ENCODE data around the gene HS3ST3B1. TPM values are rescaled to one million over a fixed set of nuclear protein-coding genes. Genes with fewer than 3 reads are reported as not detected.

Gene HS3ST3B1
- polyA plus RNA-seq, 1 experiment: 10.3 TPM

DNA sequence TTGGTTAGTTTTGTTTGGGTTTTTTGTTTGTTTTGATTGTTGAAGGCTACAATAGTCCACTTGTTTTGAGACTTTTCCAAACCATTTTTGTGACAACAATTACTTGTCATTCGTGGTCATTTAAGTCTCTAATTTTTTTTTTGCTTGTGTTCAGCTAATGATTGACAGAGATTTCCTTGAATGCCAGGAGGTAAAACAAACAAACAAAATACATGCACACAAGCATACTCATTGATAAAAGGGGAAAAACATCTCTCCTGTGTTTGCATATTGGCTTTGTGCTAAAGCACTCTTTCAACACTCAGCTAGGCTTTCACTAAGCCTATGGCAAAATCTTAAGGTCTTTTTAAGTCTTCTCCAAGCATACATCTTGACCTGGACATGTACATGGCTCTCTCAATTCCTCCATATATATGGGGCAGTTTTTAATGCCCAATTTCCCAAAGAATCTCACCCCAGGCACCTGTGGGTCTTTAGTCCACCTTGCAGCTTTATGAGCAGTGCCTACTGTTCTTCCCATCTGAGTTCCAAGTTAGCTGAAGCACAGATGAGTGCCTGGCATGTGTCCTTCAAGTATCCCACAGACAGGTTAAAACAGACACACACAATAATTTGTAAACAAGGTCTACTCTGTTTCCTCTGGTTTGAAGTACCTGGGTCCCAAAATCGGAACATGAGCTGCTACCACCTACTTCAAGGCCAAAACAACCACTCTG is 24.2 kb upstream of the HS3ST3B1 start:
- H3K27ac ChIP-seq (ENCODE audit: low read depth, low read length): no peak overlapping the region
- ChIA-PET CTCF (interaction anchor here (0.6 kb wide), 1 partner anchor 20 kb away, joined by 3 read pairs; no protein-coding TSS in a partner anchor), POLR2A (no interaction called here)
- DNase-seq (ENCODE audit: low read depth, low spot score): no peak
- H3K27me3 ChIP-seq (ENCODE audit: control insufficient read depth, insufficient read depth, low read length): peaks cover 13% of the 10 kb centered on the region
- H3K4me3 ChIP-seq (ENCODE audit: low read depth, low read length): no peak overlapping the region
- TF ChIP-seq, protein P1, sequence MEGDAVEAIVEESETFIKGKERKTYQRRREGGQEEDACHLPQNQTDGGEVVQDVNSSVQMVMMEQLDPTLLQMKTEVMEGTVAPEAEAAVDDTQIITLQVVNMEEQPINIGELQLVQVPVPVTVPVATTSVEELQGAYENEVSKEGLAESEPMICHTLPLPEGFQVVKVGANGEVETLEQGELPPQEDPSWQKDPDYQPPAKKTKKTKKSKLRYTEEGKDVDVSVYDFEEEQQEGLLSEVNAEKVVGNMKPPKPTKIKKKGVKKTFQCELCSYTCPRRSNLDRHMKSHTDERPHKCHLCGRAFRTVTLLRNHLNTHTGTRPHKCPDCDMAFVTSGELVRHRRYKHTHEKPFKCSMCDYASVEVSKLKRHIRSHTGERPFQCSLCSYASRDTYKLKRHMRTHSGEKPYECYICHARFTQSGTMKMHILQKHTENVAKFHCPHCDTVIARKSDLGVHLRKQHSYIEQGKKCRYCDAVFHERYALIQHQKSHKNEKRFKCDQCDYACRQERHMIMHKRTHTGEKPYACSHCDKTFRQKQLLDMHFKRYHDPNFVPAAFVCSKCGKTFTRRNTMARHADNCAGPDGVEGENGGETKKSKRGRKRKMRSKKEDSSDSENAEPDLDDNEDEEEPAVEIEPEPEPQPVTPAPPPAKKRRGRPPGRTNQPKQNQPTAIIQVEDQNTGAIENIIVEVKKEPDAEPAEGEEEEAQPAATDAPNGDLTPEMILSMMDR (IDR thresholded peaks at IDR 0.05; ENCODE audit: low read depth, low read length): no peak
- no peaks in the 10 kb centered on the region for H3K9me3 ChIP-seq (ENCODE audit: control insufficient read depth, insufficient read depth, low read length)

DNA sequence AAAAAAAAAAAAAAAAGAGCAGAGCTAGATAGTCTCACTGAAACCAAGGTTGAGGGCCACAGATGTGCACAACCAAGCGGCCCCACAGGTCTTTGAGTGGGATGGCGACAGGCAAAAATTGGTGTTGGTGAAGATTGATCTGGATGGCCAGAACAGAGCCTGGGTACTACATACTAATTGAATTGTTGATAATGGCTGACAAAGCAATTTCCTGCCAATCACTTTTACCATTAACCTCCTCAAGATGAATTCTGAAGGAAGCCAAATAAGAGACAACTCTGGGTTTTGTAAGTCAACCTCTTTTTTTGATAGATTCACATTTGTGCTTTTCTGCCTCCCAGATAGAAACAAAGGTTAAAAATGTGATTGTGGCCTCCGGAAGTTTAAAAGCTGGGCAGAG is 19.4 kb upstream of the HS3ST3B1 start:
- ChIA-PET POLR2A (no interaction called here), CTCF (no interaction called here)
- Histone ChIP-seq H3K9me3 (ENCODE audit: control insufficient read depth, insufficient read depth, low read length) (no peaks in the 10 kb centered on the region), H3K27ac (ENCODE audit: low read depth, low read length) (no peak overlapping the region), H3K4me3 (ENCODE audit: low read depth, low read length) (no peak overlapping the region), H3K27me3 (ENCODE audit: control insufficient read depth, insufficient read depth, low read length) (peaks cover 18% of the 10 kb centered on the region)
- no peak for DNase-seq (ENCODE audit: low read depth, low spot score)
- TF ChIP-seq, protein P1 (IDR thresholded peaks at IDR 0.05; ENCODE audit: low read depth, low read length): no peak

DNA sequence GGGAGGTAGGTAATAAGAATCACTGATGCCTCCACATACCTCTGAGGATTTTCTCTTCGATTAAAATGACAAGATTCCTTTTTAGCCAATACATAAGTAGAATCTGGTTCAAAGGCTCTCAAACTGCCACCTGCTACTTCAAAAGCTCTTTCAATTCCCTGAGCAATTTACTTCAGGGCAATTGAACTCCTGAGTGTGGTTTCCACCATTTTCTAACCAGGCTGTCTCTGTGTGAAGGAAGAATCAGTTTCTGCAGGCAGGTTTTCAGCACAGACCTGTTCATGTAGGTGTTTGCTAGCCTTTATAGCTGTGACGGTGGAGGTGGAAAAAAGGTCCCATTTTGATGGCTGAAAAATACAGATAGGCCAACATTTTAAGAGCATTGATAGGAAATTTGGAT is 18.2 kb upstream of the HS3ST3B1 start:
- Histone ChIP-seq H3K27ac (ENCODE audit: low read depth, low read length) (no peak overlapping the region), H3K27me3 (ENCODE audit: control insufficient read depth, insufficient read depth, low read length) (peaks cover 12% of the 10 kb centered on the region), H3K9me3 (ENCODE audit: control insufficient read depth, insufficient read depth, low read length) (no peaks in the 10 kb centered on the region), H3K4me3 (ENCODE audit: low read depth, low read length) (no peak overlapping the region)
- ChIA-PET CTCF (no interaction called here), POLR2A (no interaction called here)
- TF ChIP-seq, protein P1 (IDR thresholded peaks at IDR 0.05; ENCODE audit: low read depth, low read length): no peak
- DNase-seq (ENCODE audit: low read depth, low spot score): no peak

DNA sequence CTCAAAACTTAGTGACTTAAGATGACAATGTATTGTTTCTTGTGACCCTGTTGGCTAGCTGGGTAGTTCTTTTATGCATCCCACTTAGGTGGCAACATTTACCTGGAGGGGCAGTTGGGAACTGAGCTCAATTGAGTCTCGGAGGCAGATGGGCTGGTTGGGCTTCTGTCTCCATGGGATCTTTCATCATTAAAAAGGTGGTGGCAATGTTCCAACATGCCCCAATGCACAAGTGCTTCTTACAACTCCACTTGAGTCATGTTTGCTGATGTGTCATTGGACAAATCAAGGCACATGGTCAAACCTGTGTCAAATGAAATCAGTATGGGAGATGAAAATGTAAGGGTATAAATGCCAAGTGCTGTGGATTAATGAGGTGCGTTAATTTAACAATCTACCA is 11.7 kb upstream of the HS3ST3B1 start:
- Histone ChIP-seq H3K4me3 (ENCODE audit: low read depth, low read length) (no peak overlapping the region), H3K27ac (ENCODE audit: low read depth, low read length) (no peak overlapping the region), H3K9me3 (ENCODE audit: control insufficient read depth, insufficient read depth, low read length) (no peaks in the 10 kb centered on the region), H3K27me3 (ENCODE audit: control insufficient read depth, insufficient read depth, low read length) (peaks cover 6% of the 10 kb centered on the region)
- TF ChIP-seq, protein P1 (IDR thresholded peaks at IDR 0.05; ENCODE audit: low read depth, low read length): no peak
- ChIA-PET POLR2A (no interaction called here), CTCF (no interaction called here)
- DNase-seq (ENCODE audit: low read depth, low spot score): no peak

DNA sequence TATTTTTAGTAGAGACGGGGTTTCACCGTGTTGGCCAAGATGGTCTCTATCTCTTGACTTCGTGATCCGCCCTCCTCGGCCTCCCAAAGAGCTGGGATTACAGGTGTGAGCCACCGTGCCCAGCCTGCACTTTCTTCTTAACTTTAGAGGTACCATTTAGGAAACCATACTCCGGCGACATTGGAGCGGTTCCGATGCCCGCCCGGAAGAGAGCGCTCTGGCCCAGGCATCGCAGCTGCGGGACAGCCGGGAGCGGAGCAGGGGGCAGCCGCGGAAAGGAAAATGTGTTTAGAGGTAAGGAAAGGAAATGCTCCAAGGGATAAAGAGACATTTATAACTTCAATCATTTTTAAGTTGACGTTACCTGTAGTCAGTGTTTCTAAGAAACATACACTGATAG is 6.0 kb upstream of the HS3ST3B1 start:
- POLR2A ChIA-PET: interaction anchor here (0.6 kb wide), 1 partner anchor 495 kb away, joined by 9 read pairs; no protein-coding TSS in a partner anchor
- TF ChIP-seq, protein P1 (IDR thresholded peaks at IDR 0.05; ENCODE audit: low read depth, low read length): no peak
- CTCF ChIA-PET: interaction anchor here (0.6 kb wide), 2 partner anchors 367 to 431 kb away, joined by 3 to 5 read pairs; no protein-coding TSS in a partner anchor

More for the DNA sequence above, 6.0 kb upstream of the HS3ST3B1 start:
- H3K4me3 ChIP-seq (ENCODE audit: low read depth, low read length): no peak overlapping the region
- no peak overlapping the region for H3K27ac ChIP-seq (ENCODE audit: low read depth, low read length)
- no peaks in the 10 kb centered on the region; the same call in 1 of the 2 replicates for H3K9me3 ChIP-seq (ENCODE audit: control insufficient read depth, insufficient read depth, low read length)
- H3K27me3 ChIP-seq (ENCODE audit: control insufficient read depth, insufficient read depth, low read length): no peaks in the 10 kb centered on the region
- no peak for DNase-seq (ENCODE audit: low read depth, low spot score)

Data from AG04450 (cell line).